MV-4-11 (cell line): ENCODE results near the gene SMPD4.
"Not testable (repeated sequence)": the region's sequence is repeated elsewhere in the genome, so short reads cannot be mapped to it uniquely, and the experiment has no call there.

Experiments used
- DNase-seq: peaks from one replicate; lab custom pipeline; 2025; lab: John Stamatoyannopoulos, UW

The SMPD4 gene

DNA sequence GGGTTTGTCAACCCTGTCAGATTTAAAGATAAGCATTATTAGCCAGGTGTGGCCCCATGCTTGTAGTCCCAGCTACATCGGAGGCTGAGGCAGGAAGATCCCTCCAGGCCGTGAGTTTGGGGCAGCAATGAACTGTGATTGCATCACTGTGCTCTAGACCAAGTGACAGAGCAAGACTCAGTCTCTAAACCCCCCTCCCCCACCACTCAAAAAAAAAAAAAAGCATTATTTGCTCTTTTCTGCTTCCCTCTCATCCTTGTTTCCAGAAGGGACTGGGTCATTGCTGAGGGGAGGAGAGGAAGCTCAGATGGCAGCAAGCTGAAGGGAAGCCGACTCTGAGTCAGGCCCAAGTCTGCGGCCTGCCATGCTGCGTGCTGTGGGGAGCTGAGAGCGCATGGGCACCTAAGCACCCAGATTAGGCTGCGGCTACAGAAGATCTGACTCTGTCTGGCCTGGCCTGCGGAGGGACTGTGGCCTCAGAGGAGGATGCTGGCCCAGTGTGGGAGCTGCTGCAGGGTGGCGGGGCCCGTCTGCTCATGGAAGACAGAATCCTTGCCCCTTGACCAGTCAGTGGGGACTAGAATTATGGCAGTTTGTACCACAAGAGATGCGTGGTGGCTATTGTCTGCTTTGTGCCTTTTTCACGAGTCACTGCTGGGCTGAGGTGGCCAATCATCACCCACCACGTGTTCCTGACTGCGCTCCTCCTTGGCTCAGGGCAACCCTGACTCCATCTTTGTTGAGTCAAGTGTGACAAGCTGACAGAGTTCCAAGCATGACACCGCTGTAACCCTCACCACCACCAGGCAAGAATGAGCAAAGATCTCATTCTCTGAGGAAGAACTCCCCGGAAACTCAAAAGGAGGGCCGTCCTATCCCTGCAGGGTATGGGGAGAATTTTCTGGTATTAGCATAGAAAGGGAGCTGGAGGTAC lies 6.7 kb upstream of the SMPD4 start:
- not testable (repeated sequence) for DNase-seq

- DNase-seq: no peak
Measured at GRCh38 chr2:130187268-130187667, 5.9 kb upstream of the SMPD4 start.

GRCh38 chr2:130186391-130186790 lies 5.0 kb upstream of the SMPD4 start:
- no peak for DNase-seq

GRCh38 chr2:130185896-130186295 lies 4.5 kb upstream of the SMPD4 start:
- DNase-seq: no peak

DNA sequence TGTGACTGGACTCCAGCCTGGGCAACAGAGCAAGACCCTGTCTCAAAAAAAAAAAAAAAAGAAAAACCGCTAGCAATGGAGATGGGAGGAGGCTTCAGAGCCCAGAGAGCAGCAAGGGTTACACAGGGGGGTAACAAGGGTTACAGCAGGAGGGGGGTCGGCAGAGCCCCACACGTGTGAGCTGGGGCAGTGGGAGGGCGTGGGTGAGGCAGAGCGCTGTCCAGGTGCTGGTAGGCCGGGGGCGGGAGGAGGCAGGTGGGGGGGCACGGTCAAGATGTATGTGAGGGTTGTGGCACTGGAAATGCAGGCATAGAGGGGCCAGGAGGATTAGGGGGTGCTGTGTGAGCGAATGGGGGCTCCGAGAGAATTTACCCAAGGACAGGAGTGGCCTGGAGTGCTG lies 4.0 kb upstream of the SMPD4 start:
- DNase-seq: no peak

GRCh38 chr2:130183512-130184373 lies 2.3 kb upstream of the SMPD4 start:
- DNase-seq: no peak

GRCh38 chr2:130182826-130183511 lies 1.6 kb upstream of the SMPD4 start:
- not testable (repeated sequence) for DNase-seq

DNA sequence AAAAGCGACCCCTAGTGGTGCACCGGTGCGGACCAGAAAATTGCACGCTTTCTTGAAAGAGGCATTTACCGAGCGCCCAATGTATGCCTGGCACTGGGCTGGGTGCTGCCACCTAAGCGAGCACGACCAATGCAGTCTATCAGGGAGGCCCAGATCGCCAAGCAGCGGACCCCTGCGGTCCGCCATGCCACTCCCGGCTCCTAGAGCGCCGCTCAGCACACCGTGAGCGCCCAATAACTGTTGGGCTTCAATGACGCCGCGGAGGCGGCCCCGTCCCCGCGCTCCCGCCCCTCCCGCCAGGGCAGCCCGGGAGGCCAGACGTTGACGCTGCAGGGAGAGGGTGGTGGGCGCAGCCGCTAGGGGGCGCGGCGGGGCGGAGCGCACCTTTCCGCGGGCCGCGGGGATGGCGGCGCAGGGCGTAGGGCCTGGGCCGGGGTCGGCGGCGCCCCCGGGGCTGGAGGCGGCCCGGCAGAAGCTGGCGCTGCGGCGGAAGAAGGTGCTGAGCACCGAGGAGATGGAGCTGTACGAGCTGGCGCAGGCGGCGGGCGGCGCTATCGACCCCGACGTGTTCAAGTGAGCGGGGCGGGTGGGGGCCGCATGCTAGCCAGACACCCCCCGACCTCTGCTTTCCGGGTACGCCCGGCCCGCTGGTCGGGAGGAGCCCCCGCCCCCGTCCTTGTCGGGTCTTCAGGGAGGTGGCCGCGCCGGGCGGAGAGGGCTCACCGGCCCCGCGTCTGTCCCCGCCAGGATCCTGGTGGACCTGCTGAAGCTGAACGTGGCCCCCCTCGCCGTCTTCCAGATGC lies 679 bp upstream of the SMPD4 start, which contains the start of gene MZT2B:
Gene MZT2B (plus strand): TSS at position 383 of the 803 bp plus-strand sequence. CDS start 21 bp downstream, at position 404.
- peak; percentile 75 for DNase-seq

GRCh38 chr2:130180404-130181324 lies 738 bp downstream of the SMPD4 start:
- DNase-seq: peak; percentile 34

DNA sequence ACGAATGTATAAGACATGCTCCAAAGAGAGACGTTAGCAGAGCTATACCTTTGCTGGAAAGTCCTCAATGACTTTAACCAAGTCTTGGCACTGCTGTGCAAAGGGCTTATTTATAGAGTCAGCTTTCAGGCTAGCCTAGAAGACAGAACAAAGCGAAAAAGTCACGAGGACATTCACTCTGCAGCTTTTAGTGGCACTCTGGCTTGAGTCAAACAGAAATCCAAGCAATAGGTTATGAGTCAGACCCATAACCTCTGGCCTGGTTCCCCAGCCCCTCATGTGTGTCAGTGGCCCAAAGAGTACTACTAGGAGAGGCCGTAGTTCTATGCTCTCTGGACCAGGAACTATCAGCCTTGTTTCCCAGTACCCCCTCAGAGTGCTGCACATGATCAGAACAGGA lies 6.5 kb downstream of the SMPD4 start:
- not testable (repeated sequence) for DNase-seq

GRCh38 chr2:130169896-130170295 lies 11.5 kb downstream of the SMPD4 start:
- DNase-seq: no peak

GRCh38 chr2:130169163-130169562 lies 12.2 kb downstream of the SMPD4 start:
- DNase-seq: not testable (repeated sequence)

GRCh38 chr2:130166611-130167010 lies 14.8 kb downstream of the SMPD4 start:
- not testable (repeated sequence) for DNase-seq

DNA sequence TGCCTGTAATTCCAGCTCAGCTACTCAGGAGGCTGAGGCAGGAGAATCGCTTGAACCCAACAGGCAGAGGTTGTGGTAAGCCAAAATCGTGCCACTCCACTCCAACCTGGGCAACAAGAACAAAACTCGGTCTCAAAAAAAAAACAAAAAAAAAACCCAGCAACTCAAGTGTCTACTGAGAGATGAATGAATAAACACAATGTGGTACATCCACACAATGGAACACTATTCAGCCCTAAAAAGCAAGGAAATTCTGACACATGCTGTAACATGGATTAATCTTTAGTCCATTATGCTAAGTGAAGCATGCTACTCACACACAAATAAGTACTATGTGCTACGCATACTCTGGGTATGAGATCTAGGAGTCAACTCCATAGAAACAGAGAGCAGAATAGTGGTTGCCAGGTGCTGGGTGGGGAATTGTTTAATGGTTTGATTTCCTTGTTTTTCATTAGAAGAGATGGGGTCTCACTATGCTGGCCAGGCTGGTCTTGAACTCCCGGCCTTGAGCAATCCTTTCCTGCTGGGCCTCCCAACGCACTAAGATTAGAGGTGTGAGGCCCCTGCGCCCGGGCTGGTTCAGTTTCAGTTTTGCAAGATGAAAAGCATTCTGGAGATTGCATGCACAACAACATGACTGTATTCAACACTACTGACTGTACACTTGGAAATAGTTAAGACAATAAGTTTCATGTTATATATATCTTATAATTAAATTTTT lies 15.9 kb downstream of the SMPD4 start:
- DNase-seq: no peak

- no peak for DNase-seq
Measured at GRCh38 chr2:130162968-130163367, 18.4 kb downstream of the SMPD4 start.

DNA sequence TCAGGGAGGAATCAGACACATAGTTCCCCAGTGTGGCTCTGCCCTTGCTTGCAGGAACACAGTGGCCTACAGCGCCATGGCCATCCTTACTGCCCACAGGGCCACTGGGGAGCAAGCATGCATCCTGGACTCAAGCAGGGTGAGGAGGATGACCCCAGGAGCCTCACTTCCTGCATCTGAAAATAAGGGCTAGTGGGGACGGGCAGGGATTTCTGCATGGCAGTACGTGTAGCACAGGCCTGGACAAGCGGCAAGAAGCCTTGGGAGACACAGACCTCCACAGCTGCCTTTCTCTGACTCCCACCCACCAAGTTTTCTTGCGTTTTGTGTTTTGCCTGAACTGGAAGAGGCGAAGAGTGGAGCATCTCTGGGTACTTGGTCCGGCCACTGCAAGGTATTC lies 18.9 kb downstream of the SMPD4 start:
- not testable (repeated sequence) for DNase-seq

- DNase-seq: not testable (repeated sequence)
Measured at GRCh38 chr2:130160838-130161705, 20.3 kb downstream of the SMPD4 start.

DNA sequence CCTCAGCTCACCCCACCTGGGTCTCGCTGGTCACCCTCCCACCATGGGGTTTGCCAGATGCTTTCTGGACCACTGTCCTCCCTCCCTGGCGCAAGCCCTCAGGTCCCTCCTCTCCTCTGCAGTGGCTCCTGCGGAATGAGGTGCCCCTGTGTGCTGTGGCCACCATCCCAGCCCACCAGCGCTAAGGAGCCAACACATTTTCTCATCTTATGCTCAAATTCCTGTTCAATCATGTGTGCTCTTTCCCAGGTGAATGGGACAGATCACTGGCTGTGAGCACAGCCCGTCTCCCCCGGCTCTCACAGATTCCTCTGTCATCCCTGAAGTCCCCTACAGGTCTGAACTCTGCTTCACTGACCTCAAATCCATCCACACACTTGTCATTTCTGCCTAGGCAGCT lies 21.3 kb downstream of the SMPD4 start:
- DNase-seq: no peak
